HEK293 (cell line): ENCODE measurements around the gene SYNJ1.

Source experiments
- KLF10 ChIP-seq: fragments of 450-650 bp; IDR thresholded peaks from 2 replicates; pipeline ENCODE4 v1.5.1; 2018; ENCODE audit warnings: missing biosample characterization, mild to moderate bottlenecking, missing genetic modification characterization
- KLF7 ChIP-seq: fragments of 450-650 bp; formaldehyde crosslinking; IDR thresholded peaks from 2 replicates; pipeline ENCODE4 v1.5.1; 2016; ENCODE audit warnings: missing biosample characterization, missing genetic modification characterization, borderline replicate concordance
- KLF8 ChIP-seq: fragments of 450-650 bp; formaldehyde crosslinking; IDR thresholded peaks from 2 replicates; pipeline ENCODE4 v1.5.1; 2016; ENCODE audit warnings: missing biosample characterization, missing genetic modification characterization
- OVOL3 ChIP-seq: fragments of 450-650 bp; formaldehyde crosslinking; IDR thresholded peaks from 2 replicates; pipeline ENCODE4 v1.5.1; 2016; ENCODE audit warnings: missing biosample characterization, missing genetic modification characterization
- WT1 ChIP-seq: fragments of 450-650 bp; formaldehyde crosslinking; IDR thresholded peaks from 2 replicates; pipeline ENCODE4 v1.5.1; 2016; ENCODE audit warnings: missing biosample characterization, missing genetic modification characterization
- YY2 ChIP-seq: fragments of 450-650 bp; formaldehyde crosslinking; IDR thresholded peaks from 2 replicates; pipeline ENCODE4 v1.5.1; 2016; ENCODE audit warnings: missing biosample characterization, missing genetic modification characterization
- ZBTB11 ChIP-seq: fragments of 450-650 bp; formaldehyde crosslinking; conservative IDR thresholded peaks from 2 replicates; pipeline ENCODE4 v1.5.1; 2016; ENCODE audit warnings: low read depth, missing biosample characterization, missing genetic modification characterization
- ZBTB17 ChIP-seq: fragments of 450-650 bp; formaldehyde crosslinking; IDR thresholded peaks from 2 replicates; pipeline ENCODE4 v1.5.1; 2016; ENCODE audit warnings: missing biosample characterization, missing genetic modification characterization
- ZFP37 ChIP-seq: fragments of 450-650 bp; formaldehyde crosslinking; IDR thresholded peaks from 2 replicates; pipeline ENCODE4 v1.5.1; 2016; ENCODE audit warnings: missing biosample characterization, missing genetic modification characterization
- ZNF155 ChIP-seq: fragments of 450-650 bp; formaldehyde crosslinking; IDR thresholded peaks from 2 replicates; pipeline ENCODE4 v1.5.1; 2016; ENCODE audit warnings: missing biosample characterization, missing genetic modification characterization
- ZNF16 ChIP-seq: fragments of 450-650 bp; formaldehyde crosslinking; IDR thresholded peaks from 2 replicates; pipeline ENCODE4 v1.5.1; 2016; ENCODE audit warnings: low read depth, missing biosample characterization, missing genetic modification characterization
- ZNF174 ChIP-seq: fragments of 450-650 bp; formaldehyde crosslinking; IDR thresholded peaks from 2 replicates; pipeline ENCODE4 v1.5.0; 2017; ENCODE audit warnings: missing biosample characterization, mild to moderate bottlenecking, missing genetic modification characterization
- ZNF362 ChIP-seq: fragments of 450-650 bp; formaldehyde crosslinking; IDR thresholded peaks from 2 replicates; pipeline ENCODE4 v1.5.1; 2016; ENCODE audit warnings: missing biosample characterization, missing genetic modification characterization
- ZNF398 ChIP-seq: fragments of 450-650 bp; formaldehyde crosslinking; IDR thresholded peaks from 2 replicates; pipeline ENCODE4 v1.5.1; 2017; ENCODE audit warnings: missing biosample characterization, missing genetic modification characterization
- ZNF404 ChIP-seq: fragments of 450-650 bp; formaldehyde crosslinking; IDR thresholded peaks from 2 replicates; pipeline ENCODE4 v1.5.1; 2017; ENCODE audit warnings: missing biosample characterization, missing genetic modification characterization
- ZNF433 ChIP-seq: fragments of 450-650 bp; formaldehyde crosslinking; IDR thresholded peaks from 2 replicates; pipeline ENCODE4 v1.5.1; 2016; ENCODE audit warnings: missing biosample characterization, missing genetic modification characterization, low read depth
- ZNF488 ChIP-seq: fragments of 450-650 bp; formaldehyde crosslinking; IDR thresholded peaks from 2 replicates; pipeline ENCODE4 v1.5.1; 2016; ENCODE audit warnings: missing biosample characterization, missing genetic modification characterization
- ZNF514 ChIP-seq: fragments of 450-650 bp; formaldehyde crosslinking; IDR thresholded peaks from 2 replicates; pipeline ENCODE4 v1.5.1; 2016; ENCODE audit warnings: missing biosample characterization, missing genetic modification characterization
- ZNF518A ChIP-seq: fragments of 450-650 bp; formaldehyde crosslinking; conservative IDR thresholded peaks from 2 replicates; pipeline ENCODE4 v1.5.1; 2016; ENCODE audit warnings: low read depth, missing biosample characterization, missing genetic modification characterization
- ZNF521 ChIP-seq: fragments of 450-650 bp; formaldehyde crosslinking; IDR thresholded peaks from 2 replicates; pipeline ENCODE4 v1.5.1; 2017; ENCODE audit warnings: missing biosample characterization, mild to moderate bottlenecking, missing genetic modification characterization
- ZNF561 ChIP-seq: fragments of 450-650 bp; IDR thresholded peaks from 2 replicates; pipeline ENCODE4 v1.5.1; 2018; ENCODE audit warnings: missing biosample characterization, missing genetic modification characterization, borderline replicate concordance
- ZNF600 ChIP-seq: fragments of 450-650 bp; formaldehyde crosslinking; IDR thresholded peaks from 2 replicates; pipeline ENCODE4 v1.5.1; 2016; ENCODE audit warnings: missing biosample characterization, missing genetic modification characterization
- ZNF629 ChIP-seq: fragments of 450-650 bp; formaldehyde crosslinking; IDR thresholded peaks from 2 replicates; pipeline ENCODE4 v1.5.1; 2017; ENCODE audit warnings: missing biosample characterization, missing genetic modification characterization
- ZNF704 ChIP-seq: fragments of 450-650 bp; formaldehyde crosslinking; IDR thresholded peaks from 2 replicates; pipeline ENCODE4 v1.5.1; 2016; ENCODE audit warnings: missing biosample characterization, missing genetic modification characterization
- ZNF76 ChIP-seq: fragments of 450-650 bp; formaldehyde crosslinking; IDR thresholded peaks from 2 replicates; pipeline ENCODE4; 2016; ENCODE audit warnings: low read depth, missing biosample characterization, missing genetic modification characterization, borderline replicate concordance
- ZNF791 ChIP-seq: fragments of 450-650 bp; formaldehyde crosslinking; IDR thresholded peaks from 2 replicates; pipeline ENCODE4 v1.5.1; 2016; ENCODE audit warnings: missing biosample characterization, missing genetic modification characterization
- ZXDB ChIP-seq: fragments of 450-650 bp; formaldehyde crosslinking; IDR thresholded peaks from 2 replicates; pipeline ENCODE4 v1.5.1; 2016; ENCODE audit warnings: missing biosample characterization, missing genetic modification characterization

The SYNJ1 gene

GRCh38 chr21:32702702-32703101, 25.1 kb downstream of the SYNJ1 start (continued):
- no peak for TF ChIP-seq ZNF398 (tag by site-specific recombination)
- TF ChIP-seq ZNF16 (tag by site-specific recombination): no peak
- no peak for TF ChIP-seq ZNF155 (tag by site-specific recombination)
- no peak for TF ChIP-seq ZNF76
- TF ChIP-seq WT1 (tag by site-specific recombination): no peak
- TF ChIP-seq ZNF433 (tag by site-specific recombination): no peak
- TF ChIP-seq KLF10 (tag by site-specific recombination): no peak
- TF ChIP-seq ZNF514: no peak
- TF ChIP-seq ZNF362 (tag by site-specific recombination): 0 out of 2 replicates have a peak, but pooled peaks have one; percentile 4
- TF ChIP-seq ZNF629 (tag by site-specific recombination): peak; percentile 94
- peak; percentile 98 for TF ChIP-seq ZBTB17 (tag by site-specific recombination)
- no peak for TF ChIP-seq ZNF174 (tag by site-specific recombination)
- no peak for TF ChIP-seq ZNF404 (tag by site-specific recombination)
- TF ChIP-seq ZXDB: peak; percentile 87
- TF ChIP-seq ZNF600: no peak
- TF ChIP-seq ZBTB11 (tag by site-specific recombination): no peak
- no peak for TF ChIP-seq ZNF704
- TF ChIP-seq ZFP37 (tag by site-specific recombination): no peak
- no peak; the same call in 1 of the 2 replicates for TF ChIP-seq ZNF791 (tag by site-specific recombination)
- TF ChIP-seq KLF7 (tag by site-specific recombination): no peak
- TF ChIP-seq ZNF561 (tag by site-specific recombination): no peak
- TF ChIP-seq YY2 (tag by site-specific recombination): no peak
- no peak for TF ChIP-seq ZNF521 (tag by site-specific recombination)
- peak; percentile 64; the same call in 1 of the 2 replicates for TF ChIP-seq OVOL3 (tag by site-specific recombination)
- no peak for TF ChIP-seq ZNF488 (tag by site-specific recombination)
- TF ChIP-seq ZNF518A (tag by site-specific recombination): no peak
- 0 out of 2 replicates have a peak, but pooled peaks have one; percentile 26 for TF ChIP-seq KLF8 (tag by site-specific recombination)
